CD4-positive, alpha-beta T cell treated with Interferon gamma for 1 hour (primary cell): ENCODE measurements around the gene WDR88.
"Not testable (repeated sequence)": the region's sequence is repeated elsewhere in the genome, so short reads cannot be mapped to it uniquely, and the experiment has no call there.

Source experiments
- DNase-seq: peaks from one replicate; pipeline ENCODE4 v3.0.0-alpha.2; 2020

The WDR88 gene

GRCh38 chr19:33201473-33201872 is 69.6 kb downstream of the WDR88 start:
- no peak for DNase-seq

- DNase-seq: no peak
Measured at GRCh38 chr19:33201886-33202545, 70.1 kb downstream of the WDR88 start.

GRCh38 chr19:33202546-33203507 is 70.9 kb downstream of the WDR88 start:
- DNase-seq: no peak

GRCh38 chr19:33203529-33203928 is 71.6 kb downstream of the WDR88 start:
- no peak for DNase-seq

- DNase-seq: no peak
Measured at GRCh38 chr19:33204136-33204973, 72.4 kb downstream of the WDR88 start.

GRCh38 chr19:33205110-33205509 is 73.2 kb downstream of the WDR88 start:
- DNase-seq: no peak

- no peak for DNase-seq
Measured at GRCh38 chr19:33205531-33206260, 73.8 kb downstream of the WDR88 start.

- no peak for DNase-seq
Measured at GRCh38 chr19:33206261-33207039, 74.5 kb downstream of the WDR88 start.

GRCh38 chr19:33207040-33207620 is 75.2 kb downstream of the WDR88 start:
- DNase-seq: no peak

GRCh38 chr19:33207903-33208302 is 76.0 kb downstream of the WDR88 start:
- no peak for DNase-seq

- no peak for DNase-seq
Measured at GRCh38 chr19:33208371-33208895, 76.5 kb downstream of the WDR88 start.

GRCh38 chr19:33208904-33209849 is 77.3 kb downstream of the WDR88 start:
- no peak for DNase-seq

- DNase-seq: not testable (repeated sequence)
Measured at GRCh38 chr19:33209850-33210230, 77.9 kb downstream of the WDR88 start.

GRCh38 chr19:33210266-33210940 is 78.5 kb downstream of the WDR88 start:
- no peak for DNase-seq

- no peak for DNase-seq
Measured at GRCh38 chr19:33211794-33212435, 80.0 kb downstream of the WDR88 start.

- DNase-seq: no peak
Measured at GRCh38 chr19:33212436-33213172, 80.7 kb downstream of the WDR88 start.

- DNase-seq: no peak
Measured at GRCh38 chr19:33214596-33214995, 82.7 kb downstream of the WDR88 start.
